HepG2 (cell line): ENCODE measurements around the gene PDSS2. TPM values are rescaled to one million over a fixed set of nuclear protein-coding genes. Genes with fewer than 3 reads are reported as not detected.
A peak's percentile ranks its signal among the peaks of the same experiment; 100 is the strongest.

ENCODE experiments used
- ATAC-seq: fragments of 200-7000 bp; cut with Tn5 transposase; 3 replicates; pipeline ENCODE4 v1.9.1; 2020; ENCODE audit warnings: mild to moderate bottlenecking, moderate library complexity
- BruUV-seq: library from RNA; stranded (reverse); fragments of 400-500 nt; replicated peaks from 2 replicates; lab custom pipeline; 2021; lab: Mats Ljungman, UMichigan
- CTCF ChIA-PET: fragments of 300-600 bp; formaldehyde crosslinking; extraction: SDS; loops from one replicate; lab custom pipeline; 2021; ENCODE audit warnings: low total read pairs, inconsistent platforms, low intra/inter-chr PET ratio; lab: Yijun Ruan, JAX
- POLR2A ChIA-PET: fragments of 350-600 bp; sonication (Branson Sonifier 250); formaldehyde crosslinking; loops from one replicate; lab custom pipeline; 2020; ENCODE audit warnings: antibody characterized with exemption, inconsistent platforms; lab: Yijun Ruan, JAX
- DNase-seq: peaks from one replicate; pipeline ENCODE4 v3.0.0-alpha.2; 2015; ENCODE audit warnings: low spot score
- FAIRE-seq: peaks from 3 replicates; lab custom pipeline; 2011; peaks lifted over from hg19 to GRCh38; lab: Jason Lieb, UNC
- H2AFZ ChIP-seq: one replicate; pipeline ENCODE4 v1.6.1; 2011; ENCODE audit warnings: low read length, inconsistent platforms
- H3K27ac ChIP-seq: fragments of 300-600 bp; 3 replicates; pipeline ENCODE4 v1.8.0; 2011; ENCODE audit warnings: mixed run types, mild to moderate bottlenecking, mixed read lengths, low read length, inconsistent platforms; ENCODE audit not compliant: insufficient read depth; ENCODE audit errors: extremely low read length
- H3K27me3 ChIP-seq, 2 experiments: fragments of 200-600 bp in 1 of 2; 2 replicates in 1 of 2; 3 replicates in 1 of 2; pipeline versions ENCODE4 v1.6.0 to v1.8.0; 2011; ENCODE audit warnings: low read length in 2 of 2, mild to moderate bottlenecking in 2 of 2, moderate library complexity in 2 of 2, inconsistent platforms in 1 of 2; ENCODE audit not compliant: insufficient read depth in 2 of 2, control insufficient read depth in 1 of 2
- H3K36me3 ChIP-seq, 2 experiments: fragments of 200-600 bp in 1 of 2; replicated peaks in 1 of 2; 2 replicates in 1 of 2; 3 replicates in 1 of 2; pipeline versions ENCODE4 v1.5.1 to v1.8.0; 2011; ENCODE audit warnings: low read length in 2 of 2, inconsistent platforms in 1 of 2; ENCODE audit not compliant: insufficient read depth in 2 of 2, control insufficient read depth in 1 of 2
- H3K4me1 ChIP-seq: 2 replicates; pipeline ENCODE4 v1.5.1; 2012; ENCODE audit warnings: low read length, inconsistent platforms; ENCODE audit not compliant: insufficient read depth
- H3K4me2 ChIP-seq: 2 replicates; pipeline ENCODE4 v1.6.0; 2011; ENCODE audit warnings: low read depth, low read length, inconsistent platforms
- H3K4me3 ChIP-seq, 3 experiments: fragments of 200-600 bp in 1 of 3; sonication (generic), shearing (Covaris generic) in 1 of 3; replicated peaks in 1 of 3; 2 replicates each; pipeline ENCODE4 v1.5.1; 2011 to 2016; ENCODE audit warnings: low read length in 3 of 3, inconsistent platforms in 2 of 3, low read depth in 2 of 3, mild to moderate bottlenecking in 2 of 3, control low read depth in 1 of 3, mixed read lengths in 1 of 3; ENCODE audit not compliant: insufficient read depth in 1 of 3
- H3K79me2 ChIP-seq: one replicate; pipeline ENCODE4 v1.6.1; 2011; ENCODE audit warnings: low read length, inconsistent platforms; ENCODE audit not compliant: insufficient read depth
- H3K9ac ChIP-seq: 2 replicates; pipeline ENCODE4 v1.6.0; 2011; ENCODE audit warnings: mild to moderate bottlenecking, low read depth, low read length, inconsistent platforms; ENCODE audit not compliant: insufficient read depth
- H3K9me3 ChIP-seq: 2 replicates; pipeline ENCODE4 v1.5.1; 2012; ENCODE audit warnings: mild to moderate bottlenecking, low read length
- H4K20me1 ChIP-seq: 2 replicates; pipeline ENCODE4 v1.6.0; 2011; ENCODE audit warnings: inconsistent platforms, mild to moderate bottlenecking, low read length, moderate library complexity; ENCODE audit not compliant: insufficient read depth
- ATF4 ChIP-seq, 2 experiments: fragments of 450-650 bp in 1 of 2; sonication (generic) in 1 of 2; formaldehyde crosslinking; IDR thresholded peaks; 2 replicates each; pipeline versions ENCODE4 v1.5.0 to v1.8.0; 2020 to 2022; ENCODE audit warnings: mild to moderate bottlenecking in 1 of 2, missing genetic modification reagents in 1 of 2
- BORCS8-MEF2B ChIP-seq: sonication (generic); formaldehyde crosslinking; IDR thresholded peaks from 2 replicates; pipeline ENCODE4 v1.8.0; 2022; ENCODE audit warnings: mild to moderate bottlenecking, missing genetic modification reagents
- BRF2 ChIP-seq: sonication (generic); formaldehyde crosslinking; IDR thresholded peaks from 2 replicates; pipeline ENCODE4 v1.8.1; 2022; ENCODE audit warnings: mild to moderate bottlenecking, missing genetic modification reagents
- ISX ChIP-seq: sonication (generic); formaldehyde crosslinking; conservative IDR thresholded peaks from 2 replicates; pipeline ENCODE4 v1.5.0; 2020; ENCODE audit warnings: missing genetic modification reagents
- NR2C2 ChIP-seq: sonication (generic); formaldehyde crosslinking; IDR thresholded peaks from 2 replicates; pipeline ENCODE4 v1.4.0; 2020; ENCODE audit warnings: missing genetic modification reagents, mild to moderate bottlenecking, moderate library complexity, borderline replicate concordance
- PPARG ChIP-seq: conservative IDR thresholded peaks from 2 replicates; pipeline ENCODE4 v1.6.1; 2016; ENCODE audit warnings: missing biosample characterization, missing genetic modification reagents
- SMYD3 ChIP-seq: sonication (generic); formaldehyde crosslinking; IDR thresholded peaks from 2 replicates; pipeline ENCODE4 v1.8.1; 2023; ENCODE audit warnings: mild to moderate bottlenecking, missing genetic modification reagents
- TARDBP ChIP-seq: sonication (generic); formaldehyde crosslinking; IDR thresholded peaks from 2 replicates; pipeline ENCODE4 v1.8.0; 2022; ENCODE audit warnings: mild to moderate bottlenecking, missing genetic modification reagents
- U2AF2 ChIP-seq: fragments of 200-400 bp; formaldehyde crosslinking; IDR thresholded peaks from 2 replicates; pipeline ENCODE4 v1.6.1; 2017; ENCODE audit warnings: low read depth, mild to moderate bottlenecking, low read length
- ZFP36L1 ChIP-seq: sonication (generic); formaldehyde crosslinking; IDR thresholded peaks from 2 replicates; pipeline ENCODE4 v1.8.0; 2022; ENCODE audit warnings: mild to moderate bottlenecking, missing genetic modification reagents, moderate library complexity
- ZNF460 ChIP-seq: sonication (generic); formaldehyde crosslinking; IDR thresholded peaks from 2 replicates; pipeline ENCODE4 v1.5.1; 2020; ENCODE audit warnings: missing genetic modification reagents, mild to moderate bottlenecking, borderline replicate concordance
- ZNF468 ChIP-seq: sonication (generic); formaldehyde crosslinking; IDR thresholded peaks from 2 replicates; pipeline ENCODE4 v1.8.0; 2022; ENCODE audit warnings: mild to moderate bottlenecking, moderate library complexity, missing genetic modification reagents
- ZNF646 ChIP-seq: sonication (generic); formaldehyde crosslinking; IDR thresholded peaks from 2 replicates; pipeline ENCODE4 v1.9.0; 2021; ENCODE audit warnings: mild to moderate bottlenecking, missing genetic modification reagents
- WGBS: methylation state at CpG from one replicate; pipeline ENCODE4 v1.1.6; 2017; ENCODE audit warnings: low lambda C conversion rate; 5-methylcytosine and 5-hydroxymethylcytosine counted together
- in situ Hi-C: cut with HindIII; loops from 2 replicates; pipeline ENCODE4 v1.10.0; 2017; ENCODE audit warnings: low pct_unique_long_range_greater_than_20kb; ENCODE audit not compliant: extremely low pct_ligation_motif_present
- intact Hi-C: fragments of 100-400 bp; cut with micrococcal nuclease; formaldehyde crosslinking; loops from one replicate; pipeline ENCODE4 v1.10.0; 2022; ENCODE audit not compliant: unreplicated experiment
- polyA plus RNA-seq, 8 experiments: library from polyadenylated mRNA; depleted of rRNA in 3 of 8; stranded (reverse) in 7 of 8; unstranded in 1 of 8; fragments of >200 nt; fragmentation: Illumina TruSeq in 4 of 8; extraction: Trizol in 4 of 8; gene quantifications; 2 replicates each; pipeline versions ENCODE4 v1.2.1 to v1.2.3, GENCODE V29; 2011 to 2016; ENCODE audit warnings: low read depth in 4 of 8, missing spikeins in 1 of 8, mixed read lengths in 1 of 8; ENCODE audit not compliant: insufficient read depth in 1 of 8
- total RNA-seq, 5 experiments: library from RNA; depleted of rRNA; stranded (reverse); fragments of >200 nt; fragmentation: Illumina TruSeq; extraction: Trizol; gene quantifications; 2 replicates each; pipeline ENCODE4 v1.2.3, GENCODE V29; 2016; ENCODE audit warnings: low read depth in 1 of 5
- TF ChIP-seq, protein P1 (sequence below): sonication (generic); formaldehyde crosslinking; IDR thresholded peaks from 2 replicates; pipeline ENCODE4 v1.5.0; 2020; ENCODE audit warnings: missing genetic modification reagents, mild to moderate bottlenecking, borderline replicate concordance

PDSS2 gene
- total and polyA plus RNA-seq, 2 of the 13 experiments (the other 11 are each of a cell fraction or from before 2014, with no cell fraction given) = 16.2 to 17.0 TPM

DNA sequence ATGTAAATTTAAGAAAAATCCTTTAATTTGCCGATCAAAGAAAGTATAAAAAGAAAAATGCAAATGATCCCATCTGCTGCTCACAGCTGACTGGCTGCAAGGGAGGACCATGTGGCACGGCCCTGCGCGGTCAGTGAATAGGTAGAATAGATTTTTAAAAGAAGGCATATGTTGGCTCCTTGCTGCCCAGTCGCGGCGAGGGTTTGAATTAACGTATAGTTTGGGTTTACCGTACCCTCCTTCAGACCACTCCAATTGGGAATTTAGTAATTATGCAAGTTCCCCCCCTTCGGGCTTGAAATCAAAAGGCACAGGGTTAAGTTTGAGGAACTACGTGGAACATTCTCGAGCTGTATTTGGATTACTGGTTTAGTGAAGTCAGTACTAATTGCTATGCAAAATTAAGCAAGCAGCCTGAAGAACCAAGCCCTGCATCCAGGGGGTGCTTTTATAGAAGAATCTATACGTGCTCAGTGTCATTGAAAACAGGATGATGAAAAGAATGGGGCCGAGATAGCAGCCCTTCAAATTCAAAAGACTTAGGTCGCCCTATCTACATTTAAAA is 343.0 kb downstream of the PDSS2 start:
- POLR2A ChIA-PET = interaction anchor here (0.9 to 1.8 kb wide), 13 partner anchors 10 to 842 kb away, joined by 3 to 10 read pairs (median 3); partner anchors contain the start of genes PDSS2 and SEC63
- H3K27ac ChIP-seq = peak overlapping the region; percentile 98
- peak; percentile 75 for ATAC-seq
- TF ChIP-seq ATF4 (CRISPR knock-in tag; IDR thresholded peaks at IDR 0.05) (0 out of 4 replicates have a peak, but pooled peaks of 1 of the 2 experiments have one; percentile 14), TARDBP (0 out of 2 replicates have a peak, but pooled peaks have one; percentile 27), ZNF646 (CRISPR knock-in tag) (no peak), PPARG (0 out of 2 replicates have a peak, but pooled peaks have one; percentile 2), ZNF468 (CRISPR knock-in tag) (no peak), ZNF460 (CRISPR knock-in tag) (no peak), BORCS8-MEF2B (CRISPR knock-in tag) (0 out of 2 replicates have a peak, but pooled peaks have one; percentile 22), SMYD3 (CRISPR knock-in tag) (no peak), NR2C2 (CRISPR knock-in tag) (peak; percentile 9; the same call in 1 of the 2 replicates), U2AF2 (no peak), BRF2 (no peak), ISX (CRISPR knock-in tag) (0 out of 2 replicates have a peak, but pooled peaks have one; percentile 10), ZFP36L1 (CRISPR knock-in tag) (no peak)
- TF ChIP-seq, protein P1, sequence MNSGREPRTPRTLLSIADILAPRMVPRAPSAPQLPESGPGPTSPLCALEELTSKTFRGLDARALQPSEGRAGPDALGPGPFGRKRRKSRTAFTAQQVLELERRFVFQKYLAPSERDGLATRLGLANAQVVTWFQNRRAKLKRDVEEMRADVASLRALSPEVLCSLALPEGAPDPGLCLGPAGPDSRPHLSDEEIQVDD = no peak

More for the DNA sequence above, 343.0 kb downstream of the PDSS2 start:
- Histone ChIP-seq H3K79me2 (peaks cover 8% of the 10 kb centered on the region), H3K4me3 (peak overlapping the region; percentile 79 to 94 (median 80)), H3K9ac (peak overlapping the region; percentile 89), H3K4me2 (peak overlapping the region; percentile 86), H2AFZ (peak overlapping the region; percentile 95), H3K36me3 (no peaks in the 10 kb centered on the region), H3K9me3 (no peaks in the 10 kb centered on the region), H3K27me3 (no peaks in the 10 kb centered on the region; a peak in 1 of 5 replicates), H3K4me1 (peaks cover 33% of the 10 kb centered on the region), H4K20me1 (no peaks in the 10 kb centered on the region)
- intact Hi-C loops (no loop called here), in situ Hi-C loops (no loop called here)
- FAIRE-seq (peak; percentile 30), DNase-seq (no peak)
- BruUV-seq = TSS peak; percentile 79
- WGBS = 6% methylated on average over 15 of the region's 15 CpGs
- CTCF ChIA-PET = no interaction called here
